NCI-H1048 (cell line): ENCODE measurements around the gene FRMPD4.
"Not testable (repeated sequence)": the region's sequence is repeated elsewhere in the genome, so short reads cannot be mapped to it uniquely, and the experiment has no call there.

Source experiments
- DNase-seq: peaks from one replicate; lab custom pipeline; 2025; lab: John Stamatoyannopoulos, UW

Gene FRMPD4

DNA sequence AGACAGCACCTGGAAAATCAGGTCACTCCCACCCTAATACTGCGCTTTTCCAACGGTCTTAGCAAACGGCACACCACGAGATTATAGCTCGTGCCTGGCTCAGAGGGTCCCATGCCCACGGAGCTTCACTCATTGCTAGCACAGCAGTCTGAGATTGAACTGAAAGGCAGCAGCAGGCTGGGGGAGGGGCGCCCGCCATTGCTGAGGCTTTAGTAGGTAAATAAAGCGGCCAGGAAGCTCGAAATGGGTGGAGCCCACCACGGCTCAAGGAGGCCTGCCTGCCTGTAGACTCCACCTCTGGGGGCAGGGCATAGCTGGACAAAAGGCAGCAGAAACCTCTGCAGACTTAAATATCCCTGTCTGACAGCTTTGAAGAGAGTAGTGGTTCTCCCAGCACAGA lies 399.8 kb downstream of the FRMPD4 start:
- DNase-seq = not testable (repeated sequence)

DNA sequence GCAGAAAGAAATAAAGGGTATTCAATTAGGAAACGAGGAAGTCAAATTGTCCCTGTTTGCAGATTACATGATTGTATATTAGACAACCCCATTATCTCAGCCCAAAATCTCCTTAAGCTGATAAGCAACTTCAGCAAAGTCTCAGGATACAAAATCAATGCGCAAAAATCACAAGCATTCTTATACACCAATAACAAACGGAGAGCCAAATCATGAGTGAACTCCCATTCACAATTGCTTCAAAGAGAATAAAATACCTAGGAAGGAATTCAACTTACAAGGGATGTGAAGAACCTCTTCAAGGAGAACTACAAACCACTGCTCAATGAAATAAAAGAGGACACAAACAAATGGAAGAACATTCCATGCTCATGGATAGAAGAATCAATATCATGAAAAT lies 404.0 kb downstream of the FRMPD4 start:
- not testable (repeated sequence) for DNase-seq

DNA sequence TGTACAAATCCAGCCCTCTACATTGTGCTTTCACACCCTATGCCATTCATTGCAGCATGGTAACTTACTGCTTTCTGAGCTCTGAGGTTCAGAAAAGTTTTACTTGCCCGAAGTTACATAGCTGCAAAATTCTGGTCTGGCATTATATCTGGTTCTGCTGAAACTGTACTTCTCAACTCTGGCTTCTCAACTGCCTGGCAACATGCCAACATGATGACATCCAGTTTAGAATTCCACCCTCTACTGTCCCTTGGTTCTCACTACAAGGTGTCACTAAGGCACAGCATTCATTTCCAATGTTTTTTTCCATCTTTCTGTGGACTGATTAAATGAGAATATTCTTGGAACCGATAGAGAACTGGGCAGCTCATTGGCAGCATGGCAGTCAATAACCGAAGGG lies 410.1 kb downstream of the FRMPD4 start:
- DNase-seq = no peak

DNA sequence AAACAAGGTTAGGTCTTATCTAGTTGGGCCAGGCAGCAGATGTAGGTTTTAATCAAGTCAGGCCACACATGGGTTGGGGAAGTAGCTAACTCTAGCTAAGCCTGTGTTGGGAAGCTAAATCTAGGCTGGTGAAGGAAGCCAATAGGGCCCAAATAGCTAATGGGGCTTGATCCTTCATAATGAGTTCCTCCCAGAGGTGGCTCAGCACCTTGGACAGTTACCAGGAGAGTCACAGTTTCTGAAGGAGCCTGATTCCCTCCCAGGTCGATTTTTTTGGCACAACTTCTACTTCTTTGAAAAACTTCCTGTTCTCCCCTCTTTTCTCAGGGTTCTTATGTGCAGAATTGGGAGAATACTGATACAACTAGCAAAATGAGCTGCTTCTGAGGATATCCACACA lies 410.5 kb downstream of the FRMPD4 start:
- no peak for DNase-seq

DNA sequence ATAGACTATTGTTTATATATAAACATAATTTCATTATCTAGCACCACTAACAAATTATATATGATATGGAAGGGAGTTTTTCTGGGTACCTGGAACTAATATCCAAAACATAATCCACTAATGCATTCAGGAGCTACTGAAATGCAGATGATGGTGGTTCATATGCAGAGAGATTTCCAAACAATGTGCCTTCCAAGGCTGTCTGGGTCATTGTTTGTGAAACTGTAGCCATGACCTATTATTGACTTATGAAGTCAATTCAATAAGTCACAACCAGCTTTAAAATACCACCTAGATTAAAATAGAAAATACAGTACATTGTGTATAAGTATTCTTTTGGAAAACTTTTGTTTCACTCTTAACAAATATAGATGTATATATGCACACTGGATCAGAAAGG lies 415.9 kb downstream of the FRMPD4 start:
- DNase-seq = no peak

DNA sequence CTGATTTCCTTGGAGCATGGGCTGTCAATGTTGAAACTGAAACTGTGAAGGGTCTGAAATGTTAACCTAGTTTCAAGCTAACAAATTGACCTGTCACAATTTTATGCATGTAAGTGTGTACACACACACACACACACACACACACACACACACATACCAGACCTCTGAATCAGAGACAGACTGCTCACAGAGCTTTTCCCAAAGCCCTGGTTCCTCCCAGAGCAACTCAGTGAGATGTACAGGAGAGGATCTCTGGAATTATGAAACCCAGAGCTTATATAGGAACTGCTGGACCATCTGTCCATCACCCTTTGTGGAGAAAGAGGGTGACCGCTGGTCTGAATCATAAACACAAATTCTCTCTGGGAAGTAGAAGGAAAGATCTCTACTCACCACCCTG lies 424.8 kb downstream of the FRMPD4 start:
- no peak for DNase-seq

DNA sequence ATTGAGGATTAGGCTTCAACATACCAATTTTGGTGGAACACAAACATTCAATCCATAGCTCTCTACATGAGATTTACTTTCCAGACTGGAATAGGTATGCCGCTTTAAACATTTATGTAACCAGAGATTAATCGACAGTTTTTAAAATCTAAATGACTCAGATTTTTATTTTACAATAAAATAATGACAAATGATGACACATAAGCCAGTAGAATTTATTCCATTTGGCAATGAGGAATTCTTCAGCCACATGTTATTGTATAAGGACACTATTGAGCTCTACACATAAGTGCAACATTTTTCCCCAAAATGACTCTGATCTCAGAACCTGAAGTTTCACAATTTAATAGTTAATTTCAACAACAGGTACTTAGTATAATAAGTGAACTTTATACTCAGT lies 425.9 kb downstream of the FRMPD4 start:
- DNase-seq = no peak

DNA sequence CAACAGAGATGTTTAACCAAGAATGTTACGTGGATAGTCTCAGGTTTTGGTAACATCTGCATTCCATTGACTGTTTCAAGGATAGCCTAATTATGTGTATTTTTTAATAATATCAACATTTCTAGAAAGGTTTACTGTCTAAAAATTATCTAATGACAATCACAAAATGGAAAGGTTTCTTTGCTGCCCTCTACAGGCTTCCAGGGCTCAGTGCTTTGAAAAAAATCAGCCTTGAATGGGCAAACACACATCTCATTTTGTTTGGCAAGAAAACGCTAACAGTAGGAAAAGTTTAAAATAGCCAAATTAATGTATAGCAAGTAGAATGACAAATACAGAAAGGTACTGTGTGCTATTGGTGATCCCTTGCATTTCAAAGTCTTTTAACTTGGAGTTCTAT lies 429.6 kb downstream of the FRMPD4 start:
- no peak for DNase-seq

DNA sequence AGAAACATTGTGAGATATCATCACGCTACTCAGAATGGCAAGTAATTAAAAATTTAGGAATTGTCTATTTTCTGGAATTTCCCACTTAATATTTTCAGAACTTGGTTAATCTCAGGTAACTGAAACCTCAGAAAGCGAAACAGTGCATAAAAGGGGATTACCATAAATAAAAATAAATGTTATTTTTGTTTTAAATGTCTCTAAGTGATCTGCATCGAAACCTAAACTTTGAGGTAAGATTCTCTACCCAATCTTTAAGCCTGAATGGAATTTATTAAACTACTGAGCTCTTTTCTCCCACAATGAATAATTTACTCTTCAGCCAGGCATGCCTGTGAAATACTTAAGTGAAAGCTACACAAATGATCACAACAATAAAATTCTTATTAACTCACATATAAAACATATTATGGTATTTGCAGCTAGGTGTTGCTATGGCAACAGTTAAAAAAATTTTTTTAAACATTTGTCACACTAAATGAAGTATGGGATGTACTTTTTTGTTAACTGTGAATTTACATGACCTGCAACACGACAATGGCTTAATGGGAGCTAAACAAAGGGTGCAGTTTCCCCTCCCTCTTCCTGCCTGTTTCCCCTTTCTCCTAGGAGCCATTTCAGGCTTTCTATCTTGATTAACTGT lies 432.7 kb downstream of the FRMPD4 start:
- no peak for DNase-seq

DNA sequence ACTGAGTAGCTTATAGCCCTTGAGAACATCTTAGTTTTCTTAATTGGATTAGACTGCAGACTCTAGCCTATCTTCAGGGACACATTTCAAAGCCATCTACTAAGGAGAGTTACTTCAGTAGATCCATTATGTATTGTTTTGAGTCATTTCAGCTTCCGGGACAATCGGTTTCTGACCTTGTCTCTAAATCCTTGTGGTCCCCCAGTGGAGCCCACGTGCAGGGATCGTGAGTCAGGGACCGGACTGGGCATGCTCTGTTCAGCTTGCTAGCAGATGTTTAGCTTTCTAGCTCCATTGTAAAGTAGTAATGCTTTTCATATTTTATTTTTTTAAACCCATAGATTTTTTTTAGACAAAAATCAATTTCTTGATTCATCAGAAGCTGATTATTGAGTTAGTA lies 441.0 kb downstream of the FRMPD4 start:
- DNase-seq = no peak

DNA sequence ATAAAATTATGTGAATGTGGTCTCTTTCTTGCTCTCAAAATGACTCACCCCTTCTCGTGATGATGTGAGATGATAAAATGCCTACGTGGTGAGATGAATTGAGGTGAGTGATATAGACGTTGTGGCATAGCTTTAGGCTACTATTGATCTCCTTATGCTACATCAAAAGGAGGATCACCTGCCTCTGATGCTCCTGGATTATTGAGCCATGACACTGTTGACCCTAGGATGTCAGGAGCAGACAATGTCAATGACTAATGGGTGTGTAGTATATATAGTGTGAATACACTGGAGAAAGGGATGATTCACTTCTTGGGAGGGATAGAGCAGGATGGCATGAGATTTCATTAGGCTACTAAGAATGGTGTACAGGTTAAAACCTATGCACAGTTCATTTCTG lies 442.3 kb downstream of the FRMPD4 start:
- no peak for DNase-seq

DNA sequence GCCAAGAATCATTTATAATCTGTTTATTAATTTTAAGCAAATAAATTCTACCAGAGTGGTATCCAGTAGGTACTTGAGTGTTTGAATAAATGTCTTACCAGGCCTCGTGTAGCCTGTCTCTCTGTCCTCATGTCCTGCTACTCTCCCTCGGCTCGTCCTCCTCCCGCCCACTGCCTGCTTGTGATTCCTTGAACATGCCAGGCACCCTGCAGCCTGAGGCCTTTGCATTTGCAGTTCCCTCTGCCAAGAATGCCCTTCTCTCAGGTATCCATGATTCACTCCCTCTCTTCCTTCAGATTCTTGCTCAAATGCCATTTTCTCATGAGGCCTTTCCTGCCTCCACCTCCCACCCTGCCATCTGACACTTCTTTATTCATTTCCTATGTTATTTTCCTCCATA lies 443.3 kb downstream of the FRMPD4 start:
- DNase-seq = no peak

DNA sequence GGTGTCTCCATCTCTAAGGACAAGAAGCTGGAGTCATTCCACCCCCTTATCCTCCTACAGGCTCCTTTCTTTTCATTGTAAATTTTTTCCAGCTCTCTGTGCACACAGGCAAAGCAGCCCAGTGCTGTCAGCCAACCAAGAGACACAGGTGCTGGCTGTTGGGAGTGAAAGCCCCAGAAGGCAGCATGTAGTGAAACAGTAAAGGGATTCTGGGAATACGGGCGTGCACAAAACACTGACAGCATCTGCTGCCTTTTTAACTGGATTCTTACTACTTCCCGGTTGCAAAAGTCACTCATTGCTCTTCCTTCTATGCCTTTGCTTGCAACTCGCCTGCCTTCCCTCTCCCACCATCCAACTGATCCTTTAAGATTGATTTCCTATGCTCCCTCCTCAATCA lies 444.4 kb downstream of the FRMPD4 start:
- no peak for DNase-seq

DNA sequence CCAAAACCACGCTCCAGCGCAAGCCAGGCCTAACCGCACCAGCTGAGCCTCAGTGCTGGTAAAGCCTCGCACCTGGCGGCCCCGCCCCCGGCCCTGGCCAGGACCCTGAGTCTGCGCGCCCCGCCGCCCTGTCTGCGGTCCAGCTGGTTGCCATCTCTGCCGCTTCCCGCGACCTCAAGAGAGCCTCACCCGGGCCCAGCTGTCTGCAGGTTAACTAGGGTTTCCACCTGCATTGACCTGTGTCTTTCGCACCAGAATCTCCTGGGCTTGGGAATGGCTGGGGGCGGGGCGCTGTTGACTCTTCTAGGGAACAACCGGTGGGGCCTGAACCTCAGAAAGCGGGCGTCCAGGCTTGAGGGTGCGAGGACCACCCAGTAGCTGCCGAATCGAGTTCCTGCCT lies 445.3 kb downstream of the FRMPD4 start:
- no peak for DNase-seq

DNA sequence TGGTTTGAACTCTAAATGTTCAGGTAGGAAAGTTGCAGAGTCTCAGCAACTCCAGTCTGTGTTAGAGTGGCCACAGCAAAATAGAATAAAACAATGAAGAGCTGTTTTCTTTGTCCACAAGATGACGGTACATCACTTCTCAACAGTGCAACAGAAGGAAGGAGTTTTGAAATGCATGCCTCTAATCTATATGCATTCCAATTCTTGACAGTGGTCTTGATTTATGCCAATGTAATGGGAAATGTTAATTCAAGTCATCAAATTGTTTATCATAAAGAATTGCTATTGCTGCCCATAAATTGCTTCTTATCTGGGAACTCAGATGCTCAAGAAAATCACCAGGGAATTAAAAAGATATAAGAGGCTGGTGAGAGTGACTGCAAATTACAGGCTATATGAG lies 457.4 kb downstream of the FRMPD4 start:
- DNase-seq = no peak

DNA sequence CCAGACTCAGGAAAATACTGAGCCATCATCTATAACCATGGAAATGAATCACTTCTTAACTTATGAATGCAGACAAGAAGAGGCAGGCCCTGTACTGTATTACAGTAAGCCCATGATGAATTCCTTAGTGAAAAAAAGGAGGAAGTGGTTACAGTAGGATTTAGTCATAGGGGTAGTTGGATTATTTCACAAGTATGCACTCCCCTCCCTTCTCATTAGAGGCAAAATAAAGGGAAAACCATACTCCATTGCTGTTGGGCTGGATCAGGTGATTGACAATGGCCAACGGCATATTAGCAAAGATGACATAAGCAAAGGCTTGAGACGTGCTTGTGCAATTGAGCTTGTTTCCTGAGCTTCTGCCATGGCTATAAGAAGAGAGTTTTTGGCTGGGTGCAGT lies 471.8 kb downstream of the FRMPD4 start:
- DNase-seq = no peak

DNA sequence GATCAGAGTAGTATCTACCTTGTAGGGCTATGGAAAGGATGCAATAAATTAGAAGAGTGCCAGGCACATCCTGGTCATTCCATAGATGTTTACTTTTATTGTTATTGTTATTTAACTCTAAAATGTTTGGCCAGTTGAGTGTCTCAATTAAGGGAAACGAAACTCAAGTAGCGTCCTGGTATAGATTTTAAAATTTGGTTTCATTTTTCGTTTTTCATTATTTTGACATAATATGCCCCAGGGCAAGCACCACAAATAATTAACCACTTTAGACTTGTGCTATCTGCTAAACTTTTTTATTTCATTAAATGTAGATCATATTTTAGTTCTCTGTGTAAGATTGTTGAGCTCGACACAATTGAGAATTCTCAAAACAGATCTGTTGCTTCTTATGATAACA lies 473.2 kb downstream of the FRMPD4 start:
- no peak for DNase-seq

DNA sequence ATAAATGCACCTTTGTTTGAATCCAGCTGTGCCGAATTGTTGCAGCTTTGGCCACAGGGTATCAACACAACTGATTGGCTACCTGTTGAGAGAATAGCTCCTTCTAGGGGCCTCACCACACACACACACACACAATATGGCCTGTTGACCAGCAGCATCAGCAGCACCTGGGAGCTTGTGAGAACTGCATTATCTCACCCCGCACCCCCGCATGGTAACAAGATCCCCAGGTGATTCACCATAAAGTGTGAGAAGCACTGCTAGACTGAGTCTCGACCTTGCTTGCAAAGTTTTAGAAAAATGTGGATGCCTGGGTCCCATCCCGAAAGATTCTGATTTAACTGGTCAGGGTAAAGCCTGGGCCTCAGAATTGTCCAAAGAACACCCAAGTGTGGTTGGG lies 476.0 kb downstream of the FRMPD4 start:
- no peak for DNase-seq

DNA sequence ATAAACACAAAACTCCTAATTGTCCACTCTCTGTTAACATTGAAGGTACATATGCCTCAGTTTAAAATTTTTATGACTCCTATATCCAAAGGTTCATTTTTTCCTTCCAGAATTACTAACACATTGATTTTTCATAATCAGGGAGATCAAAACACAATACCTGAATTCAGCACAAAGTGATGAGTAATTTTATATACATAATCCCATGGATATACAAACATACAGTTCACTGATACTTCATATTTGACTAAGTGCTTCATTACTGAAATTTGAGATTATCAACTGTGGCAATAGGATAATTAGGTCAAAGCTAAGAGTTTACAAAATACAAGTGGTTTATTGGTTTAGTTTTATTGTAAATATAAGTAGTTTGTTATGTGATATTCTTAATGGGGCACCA lies 476.8 kb downstream of the FRMPD4 start:
- DNase-seq = no peak

DNA sequence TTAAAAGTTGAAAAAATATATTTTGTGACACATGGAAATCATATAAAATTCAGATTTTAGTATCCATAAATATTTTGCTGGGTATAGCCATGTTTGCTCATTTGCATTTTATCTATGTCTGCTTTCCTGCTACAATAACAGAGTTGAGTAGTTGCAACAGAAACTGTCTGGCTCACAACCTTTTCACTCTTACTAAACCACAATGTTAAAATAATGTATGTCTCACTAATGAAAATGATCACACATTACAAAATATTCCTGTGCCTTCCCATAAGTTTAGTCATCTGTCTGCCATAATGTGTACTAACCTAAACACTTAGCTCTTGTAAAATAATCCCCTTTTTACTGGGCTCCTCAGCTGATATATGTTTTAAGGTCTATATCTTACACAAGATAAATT lies 479.0 kb downstream of the FRMPD4 start:
- no peak for DNase-seq

DNA sequence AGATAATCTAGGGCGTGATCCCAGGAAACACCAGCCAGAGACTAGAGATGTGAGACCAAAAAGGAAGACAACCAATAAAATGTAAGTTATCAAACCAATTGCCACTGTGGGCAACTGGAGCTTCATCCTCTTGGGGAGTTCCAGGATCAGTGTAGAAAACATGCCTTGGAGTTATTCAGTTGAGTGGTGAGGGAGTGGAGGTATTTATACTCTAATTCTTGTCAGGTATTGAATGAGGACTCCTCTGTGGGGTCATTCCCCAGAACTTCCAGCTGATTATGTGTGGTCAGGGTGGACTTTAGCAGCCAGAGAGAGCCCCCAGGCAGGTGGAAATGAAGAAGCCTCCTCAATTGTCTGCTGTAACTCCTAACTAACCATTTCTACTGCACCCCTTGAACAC lies 509.0 kb downstream of the FRMPD4 start:
- no peak for DNase-seq

DNA sequence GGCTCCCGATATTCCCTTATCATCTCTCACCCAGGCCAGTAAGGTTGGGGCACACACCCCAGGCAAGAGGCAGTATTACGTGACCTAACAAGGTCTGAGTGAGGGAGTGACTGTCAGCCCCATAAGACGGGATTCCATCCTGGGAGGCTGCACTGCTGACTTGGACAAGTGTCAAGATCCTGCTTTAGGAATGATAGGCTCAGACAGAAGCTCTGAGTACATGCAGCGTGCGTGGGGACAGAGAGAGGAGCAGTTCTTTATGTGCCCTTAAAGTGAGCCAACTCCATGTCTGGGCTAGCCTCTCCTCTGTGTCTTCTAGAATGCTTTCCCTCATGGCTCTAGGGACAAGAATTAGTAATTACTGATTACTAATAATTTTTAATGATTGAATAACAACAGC lies 510.7 kb downstream of the FRMPD4 start:
- no peak for DNase-seq

DNA sequence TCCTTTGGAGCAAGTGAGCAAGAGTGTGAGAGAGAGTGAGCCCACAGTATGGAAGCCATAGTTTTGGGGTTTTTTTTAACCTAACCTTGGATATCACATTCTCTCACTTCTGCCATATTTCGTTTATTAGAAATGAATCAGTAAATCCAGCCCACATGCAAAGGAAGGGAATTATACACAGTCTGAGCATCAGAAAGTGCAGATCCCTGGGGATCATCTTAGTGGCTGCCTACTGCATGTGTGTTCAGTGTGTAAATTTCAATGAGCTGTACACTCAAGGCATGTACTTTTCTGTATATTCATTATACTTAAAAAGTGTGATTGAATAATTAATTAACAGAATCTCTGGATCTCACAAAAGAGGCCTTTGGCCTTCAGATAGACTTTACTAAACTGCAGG lies 519.2 kb downstream of the FRMPD4 start:
- no peak for DNase-seq

DNA sequence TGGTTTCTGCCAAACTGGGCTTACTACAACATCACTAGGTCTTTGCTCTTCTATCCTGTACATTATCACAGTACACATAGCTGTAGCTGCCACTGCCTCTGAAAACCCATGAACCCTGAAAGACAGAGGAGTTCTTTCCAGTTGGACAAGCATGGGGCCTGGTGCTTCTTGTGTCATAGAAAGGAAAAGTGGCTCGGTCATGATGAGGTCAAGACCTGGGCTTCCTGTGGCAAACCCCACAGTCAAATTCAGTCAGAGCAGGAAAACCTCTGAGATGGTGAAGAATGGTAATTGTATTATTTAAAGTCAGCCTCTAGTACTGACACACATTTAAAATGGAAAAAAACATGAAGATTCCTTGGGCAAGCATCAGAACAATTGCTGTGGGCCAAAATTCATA lies 519.6 kb downstream of the FRMPD4 start:
- DNase-seq = no peak

DNA sequence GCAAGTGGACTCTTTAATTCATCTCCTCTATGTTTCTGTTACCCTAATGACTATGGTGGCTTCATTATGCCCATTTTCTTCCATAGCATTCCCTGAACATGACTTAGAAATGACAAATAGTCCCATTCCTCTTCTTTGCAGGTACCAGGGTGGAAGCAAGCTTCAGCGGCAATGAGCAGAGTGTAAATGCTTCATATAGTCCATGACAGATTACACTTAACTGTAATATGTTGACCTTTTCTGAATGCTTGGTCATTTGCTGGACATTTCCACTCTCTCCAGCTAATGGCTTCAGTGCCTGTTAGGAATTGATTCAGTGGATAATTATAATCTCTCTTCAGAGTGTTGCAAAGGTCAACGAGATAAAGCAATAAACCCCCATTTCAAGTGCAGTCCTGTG lies 523.2 kb downstream of the FRMPD4 start:
- DNase-seq = no peak
